ENCODE data around the gene APOL5.

DNA sequence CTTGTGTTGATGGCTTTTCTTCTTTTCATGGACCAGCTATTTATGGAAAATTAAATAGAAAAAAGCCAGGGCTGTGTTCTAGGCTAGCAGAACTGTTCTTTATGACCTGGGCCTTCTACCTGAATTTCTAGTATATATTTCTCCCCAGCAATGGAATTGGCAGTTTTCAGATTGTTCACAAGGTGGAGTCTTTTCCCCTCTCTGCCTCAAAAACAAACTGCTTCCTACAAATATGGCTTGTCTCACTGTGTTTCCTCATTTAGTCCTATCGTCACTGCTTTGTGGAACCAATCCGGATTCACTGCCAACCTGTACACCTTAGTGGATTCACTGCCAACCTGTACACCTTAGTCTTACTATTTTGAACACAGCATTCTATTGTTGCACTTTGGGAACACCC lies 5.0 kb upstream of the APOL5 start:
- TF ChIP-seq SP1 (IDR thresholded peaks at IDR 0.05) (no peak), YY1 (IDR thresholded peaks at IDR 0.05) (no peak)
